AML-193 (cell line): ENCODE data around the gene EPHA7.

ENCODE experiments used
- DNase-seq, 2 experiments: peaks; one replicate each; lab custom pipeline; 2025; lab: John Stamatoyannopoulos, UW

EPHA7 gene

DNA sequence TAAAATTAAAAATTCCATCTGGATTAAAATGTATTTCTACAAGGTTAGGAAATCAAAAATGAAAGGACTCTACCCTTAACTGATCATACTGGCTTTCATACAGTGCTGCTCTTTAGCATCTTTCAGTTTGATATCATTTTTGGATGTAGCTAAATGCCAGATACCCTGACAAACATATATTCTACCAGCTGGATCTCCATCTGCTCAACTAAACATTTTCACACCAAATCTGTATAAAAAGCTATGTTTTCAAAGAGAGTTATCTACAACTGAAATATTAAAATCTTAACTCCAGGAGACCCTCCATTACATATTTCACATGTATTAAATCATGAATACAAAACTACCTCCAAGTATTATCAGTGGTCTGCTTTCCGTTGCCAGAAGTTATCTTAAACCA lies 95.7 kb downstream of the EPHA7 start:
- no peak for DNase-seq

DNA sequence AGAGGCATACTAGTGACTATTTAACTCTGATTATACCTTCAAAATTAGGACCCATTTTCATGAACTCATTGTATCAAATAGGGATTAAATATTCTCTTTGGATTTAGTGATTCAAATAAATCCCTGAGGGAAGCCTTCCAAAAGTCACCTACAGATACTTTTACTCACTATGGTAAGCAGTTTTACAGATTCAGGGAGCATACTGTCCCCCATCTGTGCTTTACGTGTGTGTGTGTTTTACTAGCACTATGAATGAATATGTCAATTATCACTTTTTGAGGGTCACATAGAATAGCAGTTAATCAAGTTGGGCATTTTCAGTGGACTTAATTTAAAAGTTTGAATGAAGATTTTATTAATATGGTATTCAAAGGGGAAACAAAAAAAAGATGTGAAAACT lies 96.7 kb downstream of the EPHA7 start:
- no peak for DNase-seq

DNA sequence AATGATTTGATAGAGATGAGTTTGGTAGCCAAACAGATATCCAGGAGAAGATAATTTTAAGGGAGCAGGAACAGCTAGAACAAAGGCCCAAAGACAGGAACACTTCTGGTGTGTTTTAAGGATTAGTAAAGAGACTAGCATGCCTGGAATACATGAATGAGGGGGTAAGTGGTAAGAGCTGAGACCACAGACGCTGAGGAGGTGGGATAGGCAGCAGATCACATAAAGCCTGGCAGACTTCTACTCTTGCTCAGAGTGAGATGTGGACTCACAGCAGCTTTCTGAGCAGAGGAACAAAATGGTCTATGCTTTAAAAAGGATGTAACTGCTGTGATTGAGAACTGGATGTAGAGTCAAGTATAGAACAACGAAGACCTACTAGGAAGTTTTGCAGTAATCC lies 100.1 kb downstream of the EPHA7 start:
- no peak for DNase-seq

DNA sequence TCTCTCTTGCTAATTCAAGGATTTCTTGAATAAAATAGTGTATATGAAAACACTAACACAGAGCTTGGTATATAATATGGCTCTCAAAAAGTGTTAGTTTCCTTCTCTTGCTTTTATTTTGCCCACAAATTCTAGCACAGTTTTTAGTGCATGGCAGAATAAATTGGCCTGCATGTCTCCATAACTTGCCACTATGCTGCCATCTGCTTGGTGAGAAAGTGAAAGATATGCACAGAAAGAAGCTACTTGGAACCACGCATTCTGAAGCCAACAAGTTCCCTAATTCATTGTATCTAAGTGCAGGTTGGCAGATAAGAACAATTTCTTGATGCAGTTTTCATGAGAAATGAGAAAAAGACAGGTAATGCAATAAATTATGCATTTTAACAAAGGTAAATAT lies 101.2 kb downstream of the EPHA7 start:
- DNase-seq: no peak

DNA sequence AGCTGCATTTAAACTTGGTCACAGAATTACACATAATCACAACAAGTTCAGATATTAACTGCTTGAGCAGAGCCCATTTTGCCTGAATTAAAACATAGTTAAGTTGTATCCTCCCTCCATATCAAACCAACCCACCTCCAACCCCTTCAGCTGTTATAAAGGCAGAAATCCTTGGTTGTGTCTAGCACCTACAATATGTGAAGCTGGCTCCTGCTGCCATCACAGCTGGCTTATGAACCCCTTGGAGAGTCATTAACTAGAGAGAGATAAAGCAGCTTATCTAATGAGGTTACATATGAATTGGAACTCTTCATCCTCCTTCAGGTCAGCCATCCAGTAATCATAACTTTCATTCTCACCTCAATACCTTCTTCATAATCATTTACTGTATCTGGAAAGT lies 101.8 kb downstream of the EPHA7 start:
- DNase-seq: no peak

DNA sequence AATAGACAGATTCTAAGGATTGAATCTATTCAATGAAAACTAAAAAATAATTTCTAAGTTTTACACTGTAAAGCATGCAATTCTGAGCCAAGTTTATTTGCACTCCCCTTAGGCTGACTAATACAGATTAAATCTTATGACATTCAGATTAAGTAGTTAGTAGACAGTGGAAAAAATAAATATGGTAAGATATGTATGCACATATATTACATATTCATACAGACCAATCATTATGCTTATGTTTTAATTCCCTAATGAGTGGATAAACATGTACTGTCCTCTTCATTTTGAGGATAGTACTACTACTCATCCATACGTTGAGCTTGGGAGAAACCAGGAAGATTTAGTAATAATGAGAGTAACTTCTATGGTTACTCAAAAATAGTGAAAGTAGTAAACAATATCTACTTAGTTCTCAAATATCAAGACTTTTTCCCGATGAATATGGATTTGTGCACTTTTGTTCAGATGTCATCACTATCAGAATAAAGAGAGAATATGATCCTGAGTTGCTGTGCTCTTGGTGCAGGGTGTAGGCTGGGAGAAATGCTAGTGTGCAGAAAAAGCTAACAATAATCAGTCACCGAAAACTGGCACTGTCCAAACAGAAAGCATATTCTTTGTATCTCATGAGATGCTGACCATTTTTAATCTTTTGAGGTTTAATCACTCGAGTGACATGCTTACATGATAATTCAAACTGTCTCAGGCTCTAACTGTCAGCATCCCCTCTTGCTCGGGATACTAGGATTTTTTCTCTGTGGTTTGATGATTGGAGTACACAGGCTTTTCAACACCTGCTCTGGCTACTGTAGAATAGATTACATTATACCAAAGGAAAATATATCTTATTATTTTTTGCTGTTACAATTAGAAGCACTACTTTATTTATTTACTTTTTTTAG lies 111.6 kb downstream of the EPHA7 start:
- no peak for DNase-seq

DNA sequence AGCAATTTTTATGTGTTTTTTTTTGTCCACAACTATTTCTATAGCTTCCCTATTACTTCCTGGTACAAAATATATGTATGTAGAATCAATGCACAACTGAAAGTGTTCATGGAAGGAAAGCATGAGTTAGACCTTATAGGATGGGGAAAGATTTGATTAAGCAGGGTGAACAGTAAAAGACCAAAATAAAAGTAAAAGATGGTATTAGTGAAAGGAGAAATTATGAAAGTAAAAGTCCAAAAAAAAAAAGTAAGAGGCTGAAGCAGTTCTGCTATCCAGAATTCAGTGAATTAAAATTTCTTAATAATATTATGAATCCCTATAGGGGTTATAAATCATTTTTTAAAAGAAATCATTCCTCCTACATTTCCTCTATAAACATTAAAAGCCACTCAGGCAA lies 114.3 kb downstream of the EPHA7 start:
- no peak for DNase-seq

DNA sequence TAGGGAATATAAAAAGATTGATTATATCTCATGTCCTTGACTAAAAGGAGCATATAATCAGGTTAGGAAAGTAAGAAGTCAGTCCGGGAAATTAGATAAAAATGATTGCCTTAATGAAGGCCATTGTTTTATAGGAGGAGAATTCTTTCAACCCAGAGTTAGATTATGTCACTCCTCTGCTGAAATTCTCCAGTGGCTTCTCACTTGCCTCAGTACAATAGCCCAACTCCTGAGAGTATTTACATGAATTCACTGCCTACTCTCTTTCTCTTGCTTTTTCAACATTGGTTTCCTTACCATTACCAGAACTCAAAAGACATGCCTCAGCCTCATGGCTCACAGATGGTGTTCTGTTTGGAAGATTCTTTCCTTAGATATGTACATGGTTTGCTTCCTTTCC lies 114.9 kb downstream of the EPHA7 start:
- no peak for DNase-seq

DNA sequence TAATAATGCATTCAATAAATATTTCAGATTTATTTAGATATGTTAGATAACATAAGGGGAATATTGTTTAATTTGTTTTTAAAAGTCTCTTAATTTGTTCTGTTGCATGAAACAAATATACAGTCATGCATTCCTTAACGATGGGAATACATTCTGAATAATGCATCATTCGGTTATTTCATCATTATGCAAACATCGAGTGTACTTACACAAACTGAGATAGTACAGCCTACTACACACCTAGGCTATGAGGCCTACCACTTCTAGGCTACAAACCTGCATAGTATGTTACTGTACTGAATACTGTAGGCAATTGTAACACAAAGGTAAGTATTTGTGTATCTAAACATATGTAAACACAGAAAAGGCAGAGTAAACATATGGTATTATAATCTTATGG lies 118.7 kb downstream of the EPHA7 start:
- no peak for DNase-seq

DNA sequence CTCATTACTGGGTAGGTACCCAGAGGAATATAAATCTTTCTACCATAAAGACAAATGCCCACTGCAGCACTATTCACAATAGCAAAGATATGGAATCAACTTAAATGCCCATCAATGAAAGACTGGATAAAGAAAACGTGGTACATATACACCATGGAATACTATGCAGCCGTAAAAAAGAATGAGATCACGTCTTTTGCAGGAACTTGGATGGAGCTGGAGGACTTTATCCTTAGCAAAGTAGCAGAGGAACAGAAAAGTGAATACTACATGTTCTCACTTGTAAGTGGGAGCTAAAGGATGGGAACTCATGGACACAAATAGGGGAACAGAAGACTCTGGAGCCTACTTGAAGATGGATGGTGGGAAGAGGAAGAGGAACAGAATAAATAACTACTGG lies 119.7 kb downstream of the EPHA7 start:
- DNase-seq: no peak

DNA sequence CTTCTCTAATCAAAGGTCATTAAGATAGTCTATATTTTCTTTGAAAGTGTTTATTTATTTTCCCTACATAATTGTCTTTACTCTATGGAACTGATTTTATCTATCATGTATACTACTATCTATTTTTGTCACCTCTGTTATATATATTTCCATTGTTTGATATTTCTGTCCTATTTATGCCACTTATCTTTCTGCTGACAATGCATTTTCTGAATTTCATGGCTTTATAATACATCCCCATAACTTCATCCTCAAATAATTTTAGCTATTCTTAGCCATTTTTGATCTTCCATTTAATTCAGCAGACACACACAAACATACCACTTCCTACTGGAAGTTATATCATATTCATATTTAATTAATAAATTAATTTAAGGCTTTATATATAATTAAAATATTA lies 123.7 kb downstream of the EPHA7 start:
- no peak for DNase-seq

DNA sequence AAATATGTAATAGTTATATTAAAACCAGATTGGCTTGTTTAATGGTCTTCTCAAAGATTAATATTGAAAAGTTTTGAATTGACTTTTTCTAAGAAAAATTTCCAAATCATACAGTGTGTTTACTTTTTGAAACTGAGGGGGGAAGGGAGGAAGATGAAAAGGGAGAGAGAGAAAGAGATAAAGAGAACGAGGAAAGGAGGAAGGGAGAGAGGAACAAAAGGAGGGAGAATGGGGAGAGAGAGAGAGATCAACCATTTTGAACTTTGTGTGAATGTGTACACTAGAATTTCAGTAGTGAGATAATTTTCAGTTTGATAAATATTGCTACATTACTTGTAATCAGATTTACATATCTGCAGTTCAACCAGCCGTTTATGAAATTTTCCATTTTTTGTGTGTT lies 124.5 kb downstream of the EPHA7 start:
- DNase-seq: no peak

DNA sequence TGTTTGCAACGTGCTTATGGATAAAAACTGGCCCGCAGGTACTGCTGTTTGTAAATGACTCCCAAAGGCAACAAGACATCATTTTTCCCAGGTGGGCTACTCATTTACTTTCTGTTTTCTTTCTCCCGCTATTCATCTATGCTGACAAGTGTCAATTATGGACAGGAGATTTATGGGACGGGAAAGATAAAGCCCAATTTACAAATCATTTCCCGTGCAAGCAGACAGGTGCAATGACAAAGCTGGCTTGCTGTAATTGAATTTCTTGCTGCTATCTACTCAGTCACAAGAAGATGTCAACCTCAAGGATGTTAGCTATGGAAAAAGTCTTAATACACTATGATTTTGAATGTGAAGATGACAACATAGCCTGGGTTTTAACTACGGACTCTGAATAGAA lies 125.5 kb downstream of the EPHA7 start:
- no peak for DNase-seq

DNA sequence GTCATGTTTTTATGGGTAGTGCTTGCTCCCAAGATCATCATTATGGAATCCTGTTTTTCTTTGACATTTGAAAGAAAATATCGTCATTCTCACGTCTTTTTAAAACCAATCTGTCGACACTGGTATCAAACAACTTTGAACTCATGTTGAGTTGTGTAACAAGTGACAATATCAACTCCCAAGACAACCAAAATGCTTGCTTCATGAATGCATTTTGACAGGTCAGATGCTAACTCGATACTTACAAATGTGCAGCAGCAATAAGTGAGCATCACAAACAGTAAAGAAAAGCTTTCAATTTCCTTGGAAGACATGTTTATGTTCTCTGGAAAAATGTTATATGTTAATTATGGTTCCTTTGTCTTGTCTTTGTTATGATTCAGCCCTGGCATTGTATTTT lies 125.9 kb downstream of the EPHA7 start:
- DNase-seq: no peak

DNA sequence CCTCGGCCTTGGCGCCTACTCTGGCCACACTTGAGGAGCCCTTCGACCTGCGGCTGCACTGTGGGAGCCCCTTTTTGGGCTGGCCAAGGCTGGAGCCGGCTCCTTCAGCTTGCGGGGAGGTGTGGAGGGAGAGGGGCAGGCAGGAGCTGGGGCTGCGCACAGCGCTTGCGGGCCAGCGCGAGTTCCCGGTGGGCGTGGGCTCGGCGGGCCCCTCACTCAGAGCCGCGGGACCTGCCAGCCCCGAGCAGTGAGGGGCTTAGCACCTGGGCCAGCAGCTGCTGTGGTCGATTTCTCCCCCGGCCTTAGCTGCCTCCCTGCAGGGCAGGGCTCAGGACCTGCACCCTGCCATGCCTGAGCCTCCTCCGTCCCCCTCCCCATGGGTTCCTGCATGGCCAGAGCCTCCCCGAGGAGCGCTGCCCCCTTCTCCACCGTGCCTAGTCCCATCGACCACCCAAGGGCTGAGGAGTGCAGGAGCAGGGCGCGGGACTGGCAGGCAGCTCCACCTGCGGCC lies 136.8 kb downstream of the EPHA7 start:
- DNase-seq: no peak

DNA sequence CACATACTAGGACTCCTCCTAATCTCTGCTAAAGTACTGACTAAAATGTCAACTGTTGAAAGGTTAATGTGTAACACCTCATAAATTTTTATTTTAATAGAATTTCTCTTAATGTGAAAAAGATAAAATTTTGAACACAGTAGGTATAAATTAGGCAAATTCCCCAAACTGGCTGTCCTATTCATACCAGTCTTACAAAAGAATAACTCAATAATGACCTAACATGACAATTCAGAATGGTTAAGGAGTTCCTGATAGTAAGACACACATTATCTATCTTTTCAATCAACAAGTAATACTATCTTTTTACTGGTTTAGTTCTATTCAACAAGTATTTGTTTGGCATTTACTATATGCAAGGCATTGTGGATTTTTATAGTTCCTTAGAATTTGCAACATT lies 141.1 kb downstream of the EPHA7 start:
- no peak for DNase-seq

DNA sequence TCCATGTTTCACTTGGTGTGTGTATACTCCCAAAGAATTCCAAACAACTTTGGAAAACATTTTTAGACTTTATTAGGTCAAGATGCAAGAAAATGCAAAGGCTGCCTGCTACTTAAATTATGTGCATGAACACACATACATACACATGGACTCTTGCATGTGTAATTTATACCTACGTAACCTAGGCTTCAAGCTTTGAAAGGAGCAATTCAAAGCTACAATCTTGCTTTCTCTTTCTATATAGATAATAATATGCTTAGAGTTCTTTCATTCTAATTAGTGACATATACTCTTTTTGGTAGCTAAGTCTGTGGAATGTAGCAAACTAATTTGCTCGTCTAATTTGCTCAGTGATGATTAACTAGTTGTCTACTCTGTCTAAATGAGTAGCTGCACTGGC lies 146.5 kb downstream of the EPHA7 start:
- no peak for DNase-seq

DNA sequence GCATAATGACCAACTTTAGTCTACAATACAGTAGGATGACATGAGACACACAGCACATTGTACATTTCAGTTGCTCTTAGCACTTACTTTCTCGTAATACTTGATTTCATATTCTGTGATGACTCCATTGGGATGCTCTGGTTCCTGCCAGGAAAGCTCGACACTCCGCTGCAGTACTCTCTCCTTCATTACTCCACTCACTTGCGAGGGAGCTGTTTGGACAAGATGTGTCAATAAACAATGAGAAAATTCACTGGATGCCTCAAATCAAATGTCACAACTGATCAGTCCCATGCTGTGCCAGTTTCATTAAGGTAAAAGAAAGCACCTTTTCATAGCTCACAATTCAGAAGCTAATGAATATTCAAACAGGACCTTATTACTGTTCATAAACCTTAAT lies 147.1 kb downstream of the EPHA7 start:
- DNase-seq: no peak

DNA sequence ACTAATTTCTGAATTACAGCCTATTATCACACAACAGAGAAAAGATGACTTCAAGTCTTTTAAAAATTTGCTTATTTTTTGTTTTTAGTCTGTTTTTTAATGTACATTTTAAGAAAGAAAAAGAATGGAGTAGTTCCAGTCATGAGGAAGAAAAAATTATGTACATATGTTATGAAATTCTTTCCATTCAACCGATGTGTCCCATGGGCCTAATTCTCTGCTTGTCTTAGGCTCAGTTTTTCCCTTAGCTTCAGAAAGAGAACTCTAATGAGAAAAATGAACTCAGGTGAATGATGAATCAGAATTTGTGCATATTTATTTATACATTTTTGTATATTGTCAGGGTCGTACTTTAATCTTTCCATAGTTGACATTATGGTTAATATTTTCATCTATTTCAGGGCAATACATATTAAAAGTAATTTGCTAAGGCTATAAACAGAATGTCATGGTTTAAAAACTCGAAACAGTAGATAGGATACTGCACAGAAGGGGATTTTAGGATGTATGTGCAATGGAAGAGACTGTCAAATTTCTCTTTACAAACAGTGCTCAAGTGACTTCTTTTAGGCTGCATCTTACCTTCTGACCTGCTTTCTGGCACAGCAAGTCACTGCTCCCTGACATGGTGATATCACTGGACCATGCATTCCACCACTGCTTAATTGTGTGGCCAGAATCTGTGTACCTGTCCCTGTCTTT lies 153.1 kb downstream of the EPHA7 start:
- DNase-seq: no peak

DNA sequence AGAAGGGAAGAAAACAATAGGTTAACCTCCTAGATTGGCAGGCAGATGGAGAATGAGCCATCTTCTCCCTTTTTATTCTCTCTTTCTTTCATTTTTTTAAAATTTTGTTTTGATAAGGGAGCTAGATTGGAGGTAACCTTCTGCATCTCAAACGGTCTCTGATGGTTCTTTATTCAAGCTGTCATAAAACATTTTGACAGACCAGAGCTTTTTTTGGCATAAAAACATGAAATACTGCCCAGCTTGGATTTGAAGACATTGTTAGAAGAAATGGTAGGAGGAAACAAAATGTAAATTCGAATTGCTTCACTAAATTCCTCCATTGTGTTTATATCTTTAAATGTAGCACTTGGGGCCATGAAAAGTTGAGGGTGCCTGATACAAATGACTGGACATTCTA lies 158.5 kb downstream of the EPHA7 start:
- DNase-seq: no peak

DNA sequence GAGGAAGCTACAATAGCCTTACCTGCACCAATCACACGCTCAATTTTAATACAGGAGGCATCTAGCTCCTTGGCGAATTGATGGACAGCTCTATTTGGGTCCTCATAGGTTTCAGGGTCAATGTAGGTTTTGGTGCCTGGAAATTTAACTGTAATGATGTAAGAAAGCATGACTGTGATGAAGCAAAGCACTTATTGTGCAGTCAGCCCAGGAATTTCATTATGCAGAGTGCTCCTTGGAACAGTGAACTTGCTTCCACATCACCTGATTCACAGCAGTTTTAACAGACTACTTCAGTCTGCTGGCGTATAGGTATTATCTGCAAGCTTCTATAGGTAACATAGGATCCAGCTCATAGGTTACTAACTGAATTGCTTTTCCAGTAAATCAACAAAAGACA lies 160.0 kb downstream of the EPHA7 start:
- DNase-seq: no peak

DNA sequence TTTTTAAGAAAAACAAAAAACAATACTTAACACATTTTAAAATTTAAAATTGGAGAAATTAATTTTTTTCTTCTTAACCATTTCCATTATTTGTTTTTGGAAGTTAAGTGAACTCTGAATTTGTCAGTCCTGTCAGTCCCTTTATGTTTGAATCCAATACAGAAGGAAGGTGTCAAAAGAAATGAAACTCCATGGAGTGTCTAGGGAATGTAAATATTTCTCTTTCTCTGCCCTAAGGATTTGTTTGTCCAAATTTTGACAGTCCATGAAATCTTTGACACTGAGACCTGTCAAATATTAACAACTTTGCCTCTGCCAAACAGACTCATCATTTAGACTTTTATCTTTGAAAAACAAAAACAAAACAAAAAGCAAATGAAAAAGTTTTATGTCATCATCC lies 166.4 kb downstream of the EPHA7 start:
- no peak for DNase-seq

DNA sequence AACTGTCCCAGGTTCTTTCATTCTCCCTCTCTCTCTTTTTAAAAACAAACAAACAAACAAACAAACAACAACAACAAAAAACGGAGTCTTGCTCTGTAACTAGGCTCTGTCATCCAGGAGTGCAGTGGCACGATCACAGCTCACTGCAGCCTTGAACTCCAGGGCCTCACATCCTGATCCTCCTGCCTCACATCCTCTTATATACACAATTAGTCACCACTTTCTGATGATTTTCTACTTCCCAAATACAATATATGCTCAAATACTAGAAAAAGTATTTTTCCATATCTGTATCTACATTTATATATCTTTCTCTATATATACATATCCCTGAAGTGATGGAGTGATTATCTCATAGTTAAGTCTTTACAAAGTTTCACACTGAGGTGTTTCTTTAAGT lies 170.7 kb downstream of the EPHA7 start:
- DNase-seq: no peak
